Naive thymus-derived CD8-positive, alpha-beta T cell (primary cell): Measurements from ENCODE around the gene RCN2. TPM values are rescaled to one million over a fixed set of nuclear protein-coding genes. Genes with fewer than 3 reads are reported as not detected.
A peak's percentile ranks its signal among the peaks of the same experiment; 100 is the strongest.

Experiments used
- ATAC-seq, 2 donors: fragments of 150-1000 bp; cut with Tn5 transposase in 1 of 2; sonication (Bioruptor Pico), chemical (Tn5 transposase) in 1 of 2; 1 replicate in 1 of 2; 2 replicates in 1 of 2; pipeline ENCODE4 v1.10.0; 2021; ENCODE audit warnings: mild to moderate bottlenecking in 2 of 2, moderate library complexity in 2 of 2
- POLR2A ChIA-PET: fragments of 350-600 bp; sonication (Branson Sonifier 250); formaldehyde crosslinking; loops from one replicate; lab custom pipeline; 2021; ENCODE audit warnings: antibody characterized with exemption; lab: Charles Lee
- DNase-seq, 10 donors: peaks; one replicate each; pipeline versions ENCODE4 v3.0.0 to v3.0.0-alpha.2; 2020 to 2022
- H3K27ac Mint-ChIP-seq, 10 donors: one replicate each; pipeline ENCODE4 v1.8.0; 2020 to 2022; ENCODE audit warnings: mild to moderate bottlenecking in 10 of 10, mixed read lengths in 10 of 10, moderate library complexity in 4 of 10, inconsistent platforms in 1 of 10
- H3K27me3 Mint-ChIP-seq, 5 donors: one replicate each; pipeline ENCODE4 v1.8.0; 2021 to 2022; ENCODE audit warnings: mixed read lengths in 5 of 5
- H3K36me3 Mint-ChIP-seq, 3 donors: one replicate each; pipeline ENCODE4 v1.8.0; 2020 to 2022; ENCODE audit warnings: mixed read lengths in 3 of 3, mild to moderate bottlenecking in 2 of 3, inconsistent platforms in 1 of 3
- H3K4me1 Mint-ChIP-seq, 4 donors: one replicate each; pipeline ENCODE4 v1.8.0; 2021 to 2022; ENCODE audit warnings: mixed read lengths in 4 of 4
- H3K4me3 Mint-ChIP-seq, 10 donors: one replicate each; pipeline ENCODE4 v1.8.0; 2020 to 2022; ENCODE audit warnings: mild to moderate bottlenecking in 10 of 10, mixed read lengths in 10 of 10, moderate library complexity in 6 of 10, inconsistent platforms in 1 of 10
- H3K9me3 Mint-ChIP-seq, 9 donors: one replicate each; pipeline ENCODE4 v1.8.0; 2020 to 2022; ENCODE audit warnings: mixed read lengths in 9 of 9, mild to moderate bottlenecking in 3 of 9, inconsistent platforms in 1 of 9, moderate library complexity in 1 of 9
- polyA plus RNA-seq, 3 donors: library from polyadenylated mRNA; unstranded; fragments of 300-500 nt; fragmentation: Illumina TruSeq; gene quantifications; one replicate each; pipeline ENCODE4 v1.2.3, GENCODE V29; 2021
- total RNA-seq, 8 experiments: library from RNA in 2 of 8; stranded (reverse) in 2 of 8; gene quantifications; one replicate each; pipeline ENCODE4 v1.2.3 and lab custom pipeline; 2021 to 2026

RCN2 gene
- total and polyA plus RNA-seq, 5 experiments from 2014 or later: 30.7 to 46.5 (median 40.3) TPM

GRCh38 chr15:76938752-76939151 is 7.2 kb downstream of the RCN2 start:
- H3K4me1 Mint-ChIP-seq: peaks cover 7 to 22% (median 10%) of the 10 kb centered on the region in 4 donors
- POLR2A ChIA-PET: interaction anchor here (0.6 kb wide), 2 partner anchors 1474 to 1513 kb away, joined by 3 to 4 read pairs; no protein-coding TSS in a partner anchor
- DNase-seq (no peak), ATAC-seq (no peak)
- no peaks in the 10 kb centered on the region for H3K27me3 Mint-ChIP-seq
- H3K4me3 Mint-ChIP-seq: no peak overlapping the region
- no peaks in the 10 kb centered on the region for H3K9me3 Mint-ChIP-seq
- peaks cover 4 to 57% (median 18%) of the 10 kb centered on the region in 3 donors for H3K36me3 Mint-ChIP-seq
- no peak overlapping the region for H3K27ac Mint-ChIP-seq

GRCh38 chr15:76939715-76940114 is 8.2 kb downstream of the RCN2 start:
- DNase-seq (no peak), ATAC-seq (no peak)
- Mint-ChIP-seq H3K9me3 (peaks cover 0 to 4% (median 0%) of the 10 kb centered on the region in 9 donors), H3K4me1 (peaks cover 7 to 19% (median 12%) of the 10 kb centered on the region in 4 donors), H3K27me3 (no peaks in the 10 kb centered on the region), H3K27ac (peak overlapping the region in 4 of 10 donors; percentile 19 to 37 (median 32)), H3K4me3 (no peak overlapping the region), H3K36me3 (peaks cover 4 to 57% (median 24%) of the 10 kb centered on the region in 3 donors)
- POLR2A ChIA-PET: interaction anchor here (0.6 kb wide), 1 partner anchor 12 kb away, joined by 6 read pairs; no protein-coding TSS in a partner anchor

- ATAC-seq: no peak
- Mint-ChIP-seq H3K9me3 (peaks cover 0 to 4% (median 0%) of the 10 kb centered on the region in 9 donors), H3K4me1 (peaks cover 2 to 11% (median 10%) of the 10 kb centered on the region in 4 donors), H3K36me3 (peaks cover 0 to 59% (median 23%) of the 10 kb centered on the region in 3 donors), H3K4me3 (no peak overlapping the region), H3K27ac (no peak overlapping the region), H3K27me3 (no peaks in the 10 kb centered on the region)
- POLR2A ChIA-PET: interaction anchor here (0.6 to 1.1 kb wide), 2 partner anchors 54 to 84 kb away, joined by 4 read pairs; no protein-coding TSS in a partner anchor
- DNase-seq: no peak
These were observed 10.1 kb downstream of the RCN2 start for GRCh38 chr15:76941636-76942035.

GRCh38 chr15:76942331-76942730 is 10.8 kb downstream of the RCN2 start:
- POLR2A ChIA-PET: no interaction called here
- Mint-ChIP-seq H3K4me1 (peaks cover 7 to 17% (median 14%) of the 10 kb centered on the region in 4 donors), H3K9me3 (peaks cover 0 to 4% (median 0%) of the 10 kb centered on the region in 9 donors), H3K4me3 (no peak overlapping the region), H3K36me3 (peaks cover 0 to 59% (median 18%) of the 10 kb centered on the region in 3 donors), H3K27me3 (no peaks in the 10 kb centered on the region), H3K27ac (no peak overlapping the region)
- ATAC-seq (no peak), DNase-seq (no peak)

- POLR2A ChIA-PET: interaction anchor here (0.6 kb wide), 1 partner anchor 15 kb away, joined by 4 read pairs; no protein-coding TSS in a partner anchor
- ATAC-seq (no peak), DNase-seq (no peak)
- peaks cover 5 to 77% (median 19%) of the 10 kb centered on the region in 3 donors for H3K36me3 Mint-ChIP-seq
- H3K9me3 Mint-ChIP-seq: peaks cover 0 to 4% (median 0%) of the 10 kb centered on the region in 9 donors
- peak overlapping the region in 5 of 10 donors; percentile 1 to 88 (median 41) for H3K27ac Mint-ChIP-seq
- H3K27me3 Mint-ChIP-seq: no peaks in the 10 kb centered on the region
- no peak overlapping the region for H3K4me3 Mint-ChIP-seq
- H3K4me1 Mint-ChIP-seq: peaks cover 7 to 17% (median 12%) of the 10 kb centered on the region in 4 donors
These were observed 14.0 kb downstream of the RCN2 start for GRCh38 chr15:76945494-76946093.

- H3K4me1 Mint-ChIP-seq: peaks cover 12 to 28% (median 23%) of the 10 kb centered on the region in 4 donors
- POLR2A ChIA-PET: no interaction called here
- H3K9me3 Mint-ChIP-seq: peaks cover 0 to 4% (median 0%) of the 10 kb centered on the region in 9 donors
- H3K27ac Mint-ChIP-seq: peak overlapping the region in 8 of 10 donors; percentile 19 to 88 (median 46)
- no peaks in the 10 kb centered on the region for H3K27me3 Mint-ChIP-seq
- no peak overlapping the region for H3K4me3 Mint-ChIP-seq
- DNase-seq (no peak), ATAC-seq (no peak)
- peaks cover 5 to 68% (median 19%) of the 10 kb centered on the region in 3 donors for H3K36me3 Mint-ChIP-seq
These were observed 15.9 kb downstream of the RCN2 start for GRCh38 chr15:76947454-76947853.

- Mint-ChIP-seq H3K4me3 (no peak overlapping the region), H3K27ac (peak overlapping the region in 8 of 10 donors; percentile 28 to 81 (median 62)), H3K9me3 (no peaks in the 10 kb centered on the region), H3K36me3 (peaks cover 1 to 42% (median 5%) of the 10 kb centered on the region in 3 donors), H3K4me1 (peaks cover 6 to 28% (median 19%) of the 10 kb centered on the region in 4 donors), H3K27me3 (no peaks in the 10 kb centered on the region)
- peak in 1 of 2 donors; percentile 38 for ATAC-seq
- DNase-seq: no peak
- POLR2A ChIA-PET: no interaction called here
These were observed 19.7 kb downstream of the RCN2 start for GRCh38 chr15:76951220-76951619.

- ATAC-seq: no peak
- POLR2A ChIA-PET: interaction anchor here (1.3 kb wide), 1 partner anchor 41 kb away, joined by 3 read pairs; no protein-coding TSS in a partner anchor
These were observed 22.4 kb downstream of the RCN2 start for GRCh38 chr15:76953913-76954312.

GRCh38 chr15:76954744-76955143 is 23.2 kb downstream of the RCN2 start:
- Mint-ChIP-seq H3K4me1 (peaks cover 0 to 14% (median 12%) of the 10 kb centered on the region in 4 donors), H3K4me3 (no peak overlapping the region), H3K27ac (no peak overlapping the region), H3K27me3 (no peaks in the 10 kb centered on the region), H3K9me3 (no peaks in the 10 kb centered on the region), H3K36me3 (peaks cover 0 to 11% (median 0%) of the 10 kb centered on the region in 3 donors)
- DNase-seq (no peak), ATAC-seq (no peak)
- POLR2A ChIA-PET: interaction anchor here (0.7 kb wide), 1 partner anchor 11 kb away, joined by 5 read pairs; no protein-coding TSS in a partner anchor

More at GRCh38 chr15:76953913-76954312, 22.4 kb downstream of the RCN2 start:
- Mint-ChIP-seq H3K9me3 (no peaks in the 10 kb centered on the region), H3K4me3 (no peak overlapping the region), H3K27me3 (no peaks in the 10 kb centered on the region), H3K27ac (no peak overlapping the region), H3K36me3 (peaks cover 0 to 17% (median 0%) of the 10 kb centered on the region in 3 donors), H3K4me1 (peaks cover 0 to 14% (median 12%) of the 10 kb centered on the region in 4 donors)
- no peak for DNase-seq

GRCh38 chr15:76961268-76962011 is 29.9 kb downstream of the RCN2 start:
- POLR2A ChIA-PET: interaction anchor here (0.6 kb wide), 1 partner anchor 16 kb away, joined by 4 read pairs; no protein-coding TSS in a partner anchor
- H3K4me3 Mint-ChIP-seq: no peak overlapping the region
- H3K27ac Mint-ChIP-seq: no peak overlapping the region
- no peaks in the 10 kb centered on the region for H3K9me3 Mint-ChIP-seq
- DNase-seq (no peak), ATAC-seq (no peak)
- H3K36me3 Mint-ChIP-seq: no peaks in the 10 kb centered on the region
- peaks cover 0 to 3% (median 0%) of the 10 kb centered on the region in 4 donors for H3K4me1 Mint-ChIP-seq
- H3K27me3 Mint-ChIP-seq: peaks cover 3 to 13% (median 10%) of the 10 kb centered on the region in 5 donors

- Mint-ChIP-seq H3K36me3 (no peaks in the 10 kb centered on the region), H3K9me3 (no peaks in the 10 kb centered on the region), H3K27ac (peak overlapping the region in 1 of 10 donors; percentile 24), H3K4me3 (no peak overlapping the region), H3K4me1 (peaks cover 0 to 3% (median 0%) of the 10 kb centered on the region in 4 donors), H3K27me3 (peaks cover 4 to 13% (median 10%) of the 10 kb centered on the region in 5 donors)
- ATAC-seq (no peak), DNase-seq (no peak)
- POLR2A ChIA-PET: no interaction called here
These were observed 30.9 kb downstream of the RCN2 start for GRCh38 chr15:76962337-76963013.

GRCh38 chr15:76963596-76963995 is 32.0 kb downstream of the RCN2 start:
- POLR2A ChIA-PET: no interaction called here
- Mint-ChIP-seq H3K4me1 (peaks cover 0 to 3% (median 0%) of the 10 kb centered on the region in 4 donors), H3K27me3 (peaks cover 4 to 13% (median 10%) of the 10 kb centered on the region in 5 donors), H3K4me3 (no peak overlapping the region), H3K9me3 (no peaks in the 10 kb centered on the region), H3K27ac (no peak overlapping the region), H3K36me3 (no peaks in the 10 kb centered on the region)
- ATAC-seq: no peak
- no peak for DNase-seq
